Suprapubic skin (tissue), 4 donors: Measurements from ENCODE around the gene KLC4. TPM values are rescaled to one million over a fixed set of nuclear protein-coding genes. Genes with fewer than 3 reads are reported as not detected.
"Not testable (repeated sequence)": the region's sequence is repeated elsewhere in the genome, so short reads cannot be mapped to it uniquely, and the experiment has no call there.

Experiments
- DNase-seq, 2 donors: peaks; one replicate each; pipeline ENCODE4 v3.0.0-alpha.2; 2019; ENCODE audit warnings: low spot score in 2 of 2
- H3K27ac ChIP-seq: fragments of 200-600 bp; sonication (generic); one replicate; pipeline ENCODE4 v1.5.1; 2019
- H3K27me3 ChIP-seq: fragments of 200-600 bp; sonication (generic); one replicate; pipeline ENCODE4 v1.5.1; 2019
- H3K36me3 ChIP-seq: fragments of 200-600 bp; sonication (generic); one replicate; pipeline ENCODE4 v1.5.1; 2019
- H3K4me1 ChIP-seq: fragments of 200-600 bp; sonication (generic); one replicate; pipeline ENCODE4 v1.5.1; 2019
- H3K4me3 ChIP-seq: fragments of 200-600 bp; sonication (generic); one replicate; pipeline ENCODE4 v1.5.1; 2019; ENCODE audit warnings: mild to moderate bottlenecking
- H3K9me3 ChIP-seq: fragments of 200-600 bp; sonication (generic); one replicate; pipeline ENCODE4 v1.5.1; 2019
- EP300 ChIP-seq: sonication (generic); formaldehyde crosslinking; IDR thresholded peaks from one replicate; pipeline ENCODE4 v1.6.1; 2017; ENCODE audit warnings: antibody characterized with exemption
- POLR2A ChIP-seq, 2 donors: fragments of 450-650 bp; IDR thresholded peaks; one replicate each; pipeline ENCODE4 v1.6.1; 2017; ENCODE audit warnings: antibody characterized with exemption in 2 of 2, mild to moderate bottlenecking in 2 of 2, moderate library complexity in 2 of 2
- POLR2AphosphoS5 ChIP-seq, 3 donors: sonication (generic); formaldehyde crosslinking; IDR thresholded peaks; one replicate each; pipeline ENCODE4 v1.6.1; 2017; ENCODE audit warnings: antibody characterized with exemption in 3 of 3
- WGBS: methylation state at CpG from one replicate; pipeline ENCODE4 v1.1.5; 2018; 5-methylcytosine and 5-hydroxymethylcytosine counted together
- total RNA-seq, 4 donors: library from RNA; depleted of rRNA; stranded (reverse); fragments of >200 nt; gene quantifications; one replicate each; pipeline ENCODE4 v1.1.0, GENCODE V29; 2016
- TF ChIP-seq, protein P1 (sequence below), 2 donors: fragments of 200-600 bp in 1 of 2; fragments of 450-650 bp in 1 of 2; sonication (generic) in 1 of 2; IDR thresholded peaks; one replicate each; pipeline ENCODE4 v1.5.1; 2016 to 2019; ENCODE audit warnings: antibody characterized with exemption in 2 of 2, mild to moderate bottlenecking in 1 of 2, moderate library complexity in 1 of 2

The KLC4 gene
- total RNA-seq, 4 donors from 2014 or later: 15.0 to 45.9 (median 24.4) TPM

DNA sequence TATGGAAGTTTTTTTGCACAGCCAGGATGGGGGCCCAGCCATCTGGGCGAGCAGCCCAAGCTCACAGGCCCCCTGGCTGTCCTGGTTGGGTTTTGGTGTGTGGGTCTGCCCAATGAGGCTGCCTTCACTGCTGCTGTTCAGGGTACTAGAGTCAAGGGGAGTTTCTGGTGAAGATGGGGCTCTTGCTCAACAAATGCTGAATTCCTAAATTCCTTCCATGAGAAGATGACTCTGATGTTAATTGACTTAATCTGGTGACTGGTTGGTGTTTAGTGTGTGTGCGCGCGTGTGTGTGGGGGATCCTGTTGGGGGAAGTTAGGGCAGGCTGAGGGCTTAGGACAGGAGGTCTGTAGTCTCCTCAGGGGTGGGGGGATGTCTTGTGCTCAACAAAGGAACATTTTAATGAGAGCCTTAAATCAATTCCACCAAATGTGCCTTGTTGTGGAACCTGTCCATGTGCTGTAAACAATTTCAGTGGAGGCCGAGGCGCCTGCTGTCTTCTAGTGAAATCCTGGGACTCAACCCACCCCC lies 18.6 kb downstream of the KLC4 start:
- H3K4me3 ChIP-seq: peak overlapping the region; percentile 88
- H3K4me1 ChIP-seq: peaks cover 21% of the 10 kb centered on the region
- 78% methylated on average over 4 of the region's 6 CpGs for WGBS
- TF ChIP-seq POLR2A (IDR thresholded peaks at IDR 0.05) (no peak), EP300 (no peak)
- TF ChIP-seq, protein P1, sequence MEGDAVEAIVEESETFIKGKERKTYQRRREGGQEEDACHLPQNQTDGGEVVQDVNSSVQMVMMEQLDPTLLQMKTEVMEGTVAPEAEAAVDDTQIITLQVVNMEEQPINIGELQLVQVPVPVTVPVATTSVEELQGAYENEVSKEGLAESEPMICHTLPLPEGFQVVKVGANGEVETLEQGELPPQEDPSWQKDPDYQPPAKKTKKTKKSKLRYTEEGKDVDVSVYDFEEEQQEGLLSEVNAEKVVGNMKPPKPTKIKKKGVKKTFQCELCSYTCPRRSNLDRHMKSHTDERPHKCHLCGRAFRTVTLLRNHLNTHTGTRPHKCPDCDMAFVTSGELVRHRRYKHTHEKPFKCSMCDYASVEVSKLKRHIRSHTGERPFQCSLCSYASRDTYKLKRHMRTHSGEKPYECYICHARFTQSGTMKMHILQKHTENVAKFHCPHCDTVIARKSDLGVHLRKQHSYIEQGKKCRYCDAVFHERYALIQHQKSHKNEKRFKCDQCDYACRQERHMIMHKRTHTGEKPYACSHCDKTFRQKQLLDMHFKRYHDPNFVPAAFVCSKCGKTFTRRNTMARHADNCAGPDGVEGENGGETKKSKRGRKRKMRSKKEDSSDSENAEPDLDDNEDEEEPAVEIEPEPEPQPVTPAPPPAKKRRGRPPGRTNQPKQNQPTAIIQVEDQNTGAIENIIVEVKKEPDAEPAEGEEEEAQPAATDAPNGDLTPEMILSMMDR (IDR thresholded peaks at IDR 0.05): no peak
- peaks cover 7% of the 10 kb centered on the region for H3K27me3 ChIP-seq
- H3K27ac ChIP-seq: peak overlapping the region; percentile 18
- no peaks in the 10 kb centered on the region for H3K9me3 ChIP-seq
- DNase-seq: no peak
- peaks cover 8% of the 10 kb centered on the region for H3K36me3 ChIP-seq

DNA sequence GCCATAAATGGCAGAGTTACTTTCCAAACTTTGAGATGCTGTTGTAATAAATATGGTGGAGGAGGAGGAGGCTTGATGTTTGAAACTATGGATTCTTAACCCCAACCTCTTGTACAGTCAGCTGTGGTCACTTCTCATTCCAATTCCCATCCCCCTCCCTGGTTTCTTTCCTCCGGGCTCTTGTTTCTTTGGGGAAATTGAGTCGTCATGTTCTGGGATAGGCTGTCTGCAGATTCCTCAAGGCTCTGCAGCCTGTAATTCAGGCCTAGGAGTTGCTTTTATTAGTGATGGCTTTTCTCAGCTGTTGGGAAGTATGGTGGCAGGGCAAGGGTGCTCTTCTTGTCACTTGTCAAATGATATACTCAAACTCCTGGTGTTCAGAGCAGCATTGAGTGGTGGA lies 19.3 kb downstream of the KLC4 start:
- H3K4me1 ChIP-seq: peaks cover 21% of the 10 kb centered on the region
- WGBS: 73% methylated on average over 2 of the region's 2 CpGs
- no peak for DNase-seq
- no peak for TF ChIP-seq EP300
- TF ChIP-seq POLR2A (IDR thresholded peaks at IDR 0.05): no peak
- TF ChIP-seq POLR2AphosphoS5 (IDR thresholded peaks at IDR 0.05): no peak
- TF ChIP-seq, protein P1 (IDR thresholded peaks at IDR 0.05): no peak
- no peaks in the 10 kb centered on the region for H3K9me3 ChIP-seq
- H3K27ac ChIP-seq: no peak overlapping the region
- peaks cover 1% of the 10 kb centered on the region for H3K36me3 ChIP-seq
- H3K4me3 ChIP-seq: no peak overlapping the region
- H3K27me3 ChIP-seq: peaks cover 7% of the 10 kb centered on the region

DNA sequence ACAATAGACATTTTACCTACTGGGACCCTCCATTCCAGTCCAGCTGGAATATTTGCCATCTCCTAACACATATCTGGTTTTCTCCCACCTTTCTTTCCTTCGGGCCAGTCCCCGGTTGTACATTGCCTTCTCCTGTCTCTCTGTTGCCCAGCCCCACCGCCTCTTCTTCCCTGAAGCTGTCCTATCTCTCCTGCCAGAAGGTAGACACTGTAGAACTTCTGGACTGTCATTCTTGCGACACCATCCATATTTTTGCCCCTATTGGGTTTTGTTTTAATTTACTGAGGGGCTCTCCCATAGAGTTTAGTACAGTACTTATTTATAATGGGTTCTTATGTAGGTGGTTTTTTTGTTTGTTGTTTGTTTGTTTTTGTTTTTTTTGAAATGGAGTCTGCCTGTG lies 21.6 kb downstream of the KLC4 start:
- WGBS: 92% methylated on average over 4 of the region's 4 CpGs
- no peaks in the 10 kb centered on the region for H3K36me3 ChIP-seq
- H3K4me3 ChIP-seq: no peak overlapping the region
- H3K27me3 ChIP-seq: peaks cover 6% of the 10 kb centered on the region
- H3K9me3 ChIP-seq: no peaks in the 10 kb centered on the region
- H3K27ac ChIP-seq: no peak overlapping the region
- no peak for DNase-seq
- TF ChIP-seq POLR2AphosphoS5 (IDR thresholded peaks at IDR 0.05) (no peak), EP300 (no peak), POLR2A (IDR thresholded peaks at IDR 0.05) (no peak)
- TF ChIP-seq, protein P1 (IDR thresholded peaks at IDR 0.05): no peak
- peaks cover 14% of the 10 kb centered on the region for H3K4me1 ChIP-seq

DNA sequence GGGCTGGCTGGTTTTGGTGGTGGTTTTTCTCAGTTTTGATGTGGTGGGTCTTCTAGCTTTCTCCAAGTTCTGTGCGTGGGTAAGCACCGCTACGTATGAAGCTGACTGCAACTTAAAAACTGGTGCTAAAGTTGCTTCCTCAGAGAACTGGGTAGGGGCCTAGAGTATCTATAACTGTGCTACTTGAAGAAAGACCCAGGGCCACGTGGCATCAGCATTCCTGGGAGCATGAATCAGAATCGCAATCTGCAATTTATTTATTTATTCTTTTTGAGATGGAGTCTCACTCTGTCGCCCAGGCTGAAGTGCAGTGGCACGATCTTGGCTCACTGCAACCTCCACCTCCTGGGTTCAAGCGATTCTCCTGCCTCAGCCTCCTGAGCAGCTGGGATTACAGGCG lies 22.5 kb downstream of the KLC4 start:
- H3K4me1 ChIP-seq: peaks cover 12% of the 10 kb centered on the region
- not testable (repeated sequence) for H3K27ac ChIP-seq, H3K36me3 ChIP-seq, H3K9me3 ChIP-seq, DNase-seq, H3K27me3 ChIP-seq, H3K4me3 ChIP-seq
- WGBS: 87% methylated on average over 9 of the region's 9 CpGs

DNA sequence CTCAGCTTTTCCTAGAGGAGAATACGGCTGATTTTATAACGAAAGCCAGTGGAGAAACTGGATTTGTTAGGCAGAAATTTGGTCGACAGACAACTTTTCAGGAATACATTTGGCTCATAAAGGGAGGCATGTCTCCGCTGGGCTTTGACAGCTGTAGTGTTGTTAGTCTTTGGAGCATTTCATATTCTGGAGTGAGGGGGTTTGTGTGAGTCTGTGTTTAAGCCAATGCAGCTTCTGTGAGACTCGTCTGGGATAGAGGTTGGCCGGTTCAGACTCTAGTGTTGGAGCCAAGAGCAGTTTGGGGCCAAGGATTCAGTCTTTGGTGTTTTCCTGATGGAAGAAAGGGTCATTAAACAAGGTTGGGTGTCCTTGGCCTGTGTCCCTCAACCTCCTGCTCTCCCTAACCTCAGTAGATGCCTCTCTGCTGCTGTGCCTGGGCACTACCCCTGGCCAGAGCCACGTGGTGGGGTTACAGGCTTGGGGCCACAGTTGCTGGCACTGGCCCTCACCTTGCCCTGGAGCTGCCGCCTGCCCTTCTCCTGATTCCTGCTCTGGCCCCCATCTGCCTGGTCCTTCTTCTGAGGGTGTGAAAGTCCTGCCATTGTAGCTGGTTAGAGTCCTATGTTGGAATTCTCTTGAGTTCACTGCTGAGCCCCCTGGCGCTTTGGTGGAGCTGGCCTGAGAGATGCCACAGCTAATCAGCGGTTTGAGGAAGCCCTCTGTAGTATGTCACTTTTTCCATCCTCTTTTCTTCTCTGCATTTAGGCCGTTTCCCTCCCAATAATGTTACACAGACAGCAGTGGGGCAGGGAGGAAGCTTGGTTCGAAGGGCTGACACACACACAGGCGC lies 23.6 kb downstream of the KLC4 start:
- Histone ChIP-seq H3K27me3 (no peaks in the 10 kb centered on the region), H3K4me3 (no peak overlapping the region), H3K27ac (no peak overlapping the region), H3K9me3 (no peaks in the 10 kb centered on the region), H3K36me3 (no peaks in the 10 kb centered on the region), H3K4me1 (peaks cover 12% of the 10 kb centered on the region)
- DNase-seq: no peak
- whole genome bisulfite sequencing: 48% methylated on average over 12 of the region's 13 CpGs
- TF ChIP-seq, protein P1 (IDR thresholded peaks at IDR 0.05): no peak
- no peak for TF ChIP-seq POLR2A (IDR thresholded peaks at IDR 0.05)
- no peak for TF ChIP-seq EP300
- TF ChIP-seq POLR2AphosphoS5 (IDR thresholded peaks at IDR 0.05): no peak
